ENCODE data around the gene ZNF296. TPM values are rescaled to one million over a fixed set of nuclear protein-coding genes. Genes with fewer than 3 reads are reported as not detected.

The ZNF296 gene
- polyA plus RNA-seq, 3 donors, result 1.1 to 2.4 (median 2.1) TPM

DNA sequence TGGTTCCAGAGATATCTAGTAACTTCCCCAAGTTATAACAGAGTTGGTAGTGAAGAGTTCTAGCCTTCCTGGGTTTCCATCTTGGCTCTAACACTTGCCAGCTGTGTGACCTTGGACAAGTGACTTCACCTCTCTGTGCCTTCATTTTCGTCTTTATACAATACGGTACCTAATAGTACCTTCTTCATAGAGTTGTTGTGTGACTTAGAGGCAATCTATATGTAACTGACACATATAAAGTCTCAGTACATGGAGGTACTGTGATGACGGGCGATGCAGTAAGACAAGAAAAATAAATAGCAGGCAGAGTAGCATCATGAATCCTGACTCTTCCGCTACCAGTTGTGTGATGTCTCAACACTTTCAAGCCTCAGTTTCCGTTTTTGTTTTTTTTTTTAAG is 45.5 kb downstream of the ZNF296 start:
- DNase-seq, result no peak

DNA sequence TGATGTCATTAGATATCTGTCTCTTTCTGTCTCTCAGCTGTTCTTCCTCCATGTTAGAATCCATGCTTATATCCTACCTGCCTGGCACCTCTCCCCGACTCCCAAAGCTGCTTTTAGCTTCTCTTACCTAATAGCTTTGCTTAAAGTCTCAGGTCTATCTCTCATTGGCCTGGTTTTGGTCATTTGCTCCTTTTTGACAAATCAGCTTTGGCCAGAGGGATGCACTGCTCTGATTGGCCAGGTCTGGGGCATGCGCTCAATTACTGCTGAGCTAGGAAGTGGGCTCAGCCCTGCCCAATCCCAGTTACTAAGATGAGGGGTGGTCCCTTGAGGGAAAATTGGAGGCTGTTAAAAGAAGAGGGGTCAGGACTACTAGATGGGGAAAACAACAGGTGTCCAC is 48.9 kb downstream of the ZNF296 start:
- DNase-seq, result no peak

DNA sequence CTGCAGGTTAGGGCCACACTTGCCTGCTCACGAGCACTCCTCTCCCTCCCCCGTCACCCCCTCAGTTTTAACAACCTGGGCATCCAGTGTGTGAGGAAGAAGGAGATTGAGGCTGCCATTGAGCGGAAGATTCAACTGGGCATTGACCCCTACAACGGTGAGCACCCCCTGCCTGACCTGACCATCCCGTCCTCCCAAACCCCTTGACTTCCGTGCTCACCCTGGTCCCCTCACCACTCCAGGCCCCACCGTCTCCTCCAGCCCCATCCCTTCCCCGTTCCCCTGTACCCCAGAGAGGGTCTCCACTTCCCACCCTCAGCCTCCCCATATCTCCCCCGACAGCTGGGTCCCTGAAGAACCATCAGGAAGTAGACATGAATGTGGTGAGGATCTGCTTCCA is 51.0 kb downstream of the ZNF296 start:
- no peak for DNase-seq

DNA sequence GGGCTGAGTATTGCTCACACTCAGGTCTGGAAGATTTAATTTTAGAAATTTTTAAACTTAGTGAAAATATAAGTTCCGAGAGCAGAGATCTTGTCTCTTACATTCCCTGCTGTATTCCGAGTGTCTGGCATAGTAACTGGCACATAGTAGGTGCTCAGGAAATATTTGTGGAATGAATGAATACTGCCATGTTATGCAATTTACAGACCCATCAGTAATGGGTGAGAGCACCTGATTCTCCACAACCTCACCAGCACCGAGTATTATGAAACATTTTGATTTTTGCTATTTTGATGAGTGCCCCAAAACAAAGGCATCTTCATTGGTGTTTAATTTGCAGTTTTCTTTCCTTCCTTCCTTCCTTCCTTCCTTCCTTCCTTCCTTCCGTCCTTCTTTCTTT is 53.2 kb downstream of the ZNF296 start:
- no peak for DNase-seq

DNA sequence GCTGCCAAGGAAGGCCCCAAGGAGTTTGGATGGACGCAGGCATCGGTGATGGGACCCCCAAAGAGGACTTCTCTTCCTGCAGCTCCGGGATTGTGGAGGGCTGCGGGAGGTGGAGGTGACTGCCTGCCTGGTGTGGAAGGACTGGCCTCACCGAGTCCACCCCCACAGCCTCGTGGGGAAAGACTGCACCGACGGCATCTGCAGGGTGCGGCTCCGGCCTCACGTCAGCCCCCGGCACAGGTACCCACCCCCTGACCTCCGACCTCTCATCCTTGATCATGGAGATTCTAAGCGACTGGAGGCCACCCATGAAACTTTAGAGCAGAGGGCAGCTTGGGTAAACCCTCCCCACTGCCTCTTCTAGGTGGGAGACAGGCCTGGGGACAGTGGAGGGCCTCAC is 54.3 kb downstream of the ZNF296 start:
- no peak for DNase-seq

Other genes with a start within 250 kb of the ZNF296 start
- gene NECTIN2, start 230.2 kb downstream of the ZNF296 start, polyA plus RNA-seq (ENCODE audit: insufficient read length in 3 of 3), result 100 to 1,000 TPM; 181 to 187 (median 187) TPM
- gene TOMM40, start 185.2 kb downstream of the ZNF296 start, polyA plus RNA-seq (ENCODE audit: insufficient read length in 3 of 3), result 10 to 100 TPM; 48.7 to 58.2 (median 57.6) TPM
- gene APOE, start 170.7 kb downstream of the ZNF296 start, polyA plus RNA-seq (ENCODE audit: insufficient read length in 3 of 3), result 100 to 1,000 TPM; 397 to 528 (median 454) TPM
- gene APOC1, start 161.9 kb downstream of the ZNF296 start, polyA plus RNA-seq (ENCODE audit: insufficient read length in 3 of 3), result 10 to 100 TPM in 2 of 3 donors, 1 to 10 TPM in 1; 8.4 to 11.7 (median 11.6) TPM
- under 1 TPM in 1 of 3 donors, not detected in 2; 0.35 TPM for gene APOC4, start 134.2 kb downstream of the ZNF296 start, polyA plus RNA-seq (ENCODE audit: insufficient read length in 3 of 3)
- 10 to 100 TPM; 13.1 to 16.3 (median 14.1) TPM for gene APOC2, start 130.4 kb downstream of the ZNF296 start, polyA plus RNA-seq (ENCODE audit: insufficient read length in 3 of 3)
- 100 to 1,000 TPM; 120 to 129 (median 127) TPM for gene CLPTM1, start 121.1 kb downstream of the ZNF296 start, polyA plus RNA-seq (ENCODE audit: insufficient read length in 3 of 3)
- 1 to 10 TPM; 6.3 to 7.8 (median 7.6) TPM for gene RELB, start 75.0 kb downstream of the ZNF296 start, polyA plus RNA-seq (ENCODE audit: insufficient read length in 3 of 3)
- 10 to 100 TPM; 56.2 to 80.1 (median 76.2) TPM for gene CLASRP, start 37.4 kb downstream of the ZNF296 start, polyA plus RNA-seq (ENCODE audit: insufficient read length in 3 of 3)
- gene GEMIN7, start 2.8 kb upstream of the ZNF296 start, polyA plus RNA-seq (ENCODE audit: insufficient read length in 3 of 3), result 10 to 100 TPM; 21.5 to 24.0 (median 23.4) TPM
- 10 to 100 TPM; 31.8 to 37.5 (median 35.4) TPM for gene PPP1R37, start 16.7 kb upstream of the ZNF296 start, polyA plus RNA-seq (ENCODE audit: insufficient read length in 3 of 3)
- gene NKPD1, start 84.5 kb upstream of the ZNF296 start, polyA plus RNA-seq (ENCODE audit: insufficient read length in 3 of 3), result under 1 TPM; 0.19 to 0.31 (median 0.21) TPM
- 10 to 100 TPM; 42.6 to 52.3 (median 48.0) TPM for gene TRAPPC6A, start 101.8 kb upstream of the ZNF296 start, polyA plus RNA-seq (ENCODE audit: insufficient read length in 3 of 3)
- gene BLOC1S3, start 102.3 kb upstream of the ZNF296 start, polyA plus RNA-seq (ENCODE audit: insufficient read length in 3 of 3), result 1 to 10 TPM; 9.1 to 10.0 (median 9.5) TPM
- 10 to 100 TPM; 11.0 to 13.7 (median 11.6) TPM for gene EXOC3L2, start 168.9 kb upstream of the ZNF296 start, polyA plus RNA-seq (ENCODE audit: insufficient read length in 3 of 3)
- gene MARK4, start 174.8 kb upstream of the ZNF296 start, polyA plus RNA-seq (ENCODE audit: insufficient read length in 3 of 3), result 10 to 100 TPM; 38.2 to 42.7 (median 40.4) TPM
- gene CKM, start 246.4 kb upstream of the ZNF296 start, polyA plus RNA-seq (ENCODE audit: insufficient read length in 3 of 3), result 1 to 10 TPM in 1 of 3 donors, under 1 TPM in 2; 0.22 to 1.7 (median 0.44) TPM